Gastrocnemius medialis (tissue), 4 donors: ENCODE data around the gene SLC25A25. TPM values are rescaled to one million over a fixed set of nuclear protein-coding genes. Genes with fewer than 3 reads are reported as not detected.

Source experiments
- ATAC-seq, 2 donors: fragments of 150-250 bp; one replicate each; pipeline ENCODE4 v1.9.1; 2016
- DNase-seq, 2 donors: peaks; one replicate each; pipeline ENCODE4 v3.0.0-alpha.2; 2019
- H3K27ac ChIP-seq, 4 donors: fragments of 200-600 bp; sonication (generic); 1 replicate in 1 of 4; 2 replicates in 3 of 4; pipeline ENCODE4 v1.5.1; 2016 to 2018; ENCODE audit warnings: mild to moderate bottlenecking in 2 of 4, moderate library complexity in 1 of 4
- H3K27me3 ChIP-seq, 3 donors: fragments of 200-600 bp; sonication (generic) in 2 of 3; 1 replicate in 1 of 3; 2 replicates in 2 of 3; pipeline versions ENCODE4 v1.5.1 to v1.6.0; 2016 to 2019; ENCODE audit warnings: mild to moderate bottlenecking in 1 of 3, moderate library complexity in 1 of 3
- H3K36me3 ChIP-seq, 2 donors: fragments of 200-600 bp; sonication (generic) in 1 of 2; one replicate each; pipeline ENCODE4 v1.5.1; 2017 to 2018
- H3K4me1 ChIP-seq, 2 donors: fragments of 200-600 bp; sonication (generic) in 1 of 2; one replicate each; pipeline ENCODE4 v1.5.1; 2016 to 2017; ENCODE audit warnings: mild to moderate bottlenecking in 2 of 2
- H3K4me3 ChIP-seq, 4 donors: fragments of 200-600 bp; sonication (generic) in 3 of 4; 1 replicate in 1 of 4; 2 replicates in 3 of 4; pipeline ENCODE4 v1.5.1; 2016 to 2019; ENCODE audit warnings: mild to moderate bottlenecking in 2 of 4
- H3K9me3 ChIP-seq, 3 donors: fragments of 200-600 bp; sonication (generic) in 2 of 3; 1 replicate in 1 of 3; 2 replicates in 2 of 3; pipeline ENCODE4 v1.5.1; 2016 to 2019
- POLR2A ChIP-seq, 2 donors: fragments of 450-650 bp; IDR thresholded peaks; one replicate each; pipeline ENCODE4 v1.6.1; 2017; ENCODE audit warnings: antibody characterized with exemption in 2 of 2, mild to moderate bottlenecking in 2 of 2, moderate library complexity in 2 of 2
- in situ Hi-C, 4 donors: fragments of 200-750 bp; cut with MboI; loops; one replicate each; pipeline versions ENCODE4 v1.15.0 to v1.8.0; 2017; ENCODE audit warnings: low sequenced_read_pairs in 4 of 4
- intact Hi-C: fragments of 100-400 bp; cut with DNase I; formaldehyde crosslinking; loops from one replicate; pipeline ENCODE4 v1.15.1; 2023; ENCODE audit warnings: low total_unique reads
- total RNA-seq, 4 donors: library from RNA; depleted of rRNA; stranded (reverse); fragments of >200 nt; gene quantifications; one replicate each; pipeline versions ENCODE4 v1.1.0 to v1.2.3, GENCODE V29; 2016
- TF ChIP-seq, protein P1 (sequence below), 5 experiments: fragments of 450-650 bp in 3 of 5; fragments of 200-600 bp in 2 of 5; sonication (generic) in 2 of 5; IDR thresholded peaks in 4 of 5; conservative IDR thresholded peaks in 1 of 5; 1 replicate in 4 of 5; 2 replicates in 1 of 5; pipeline ENCODE4 v1.5.1; 2016 to 2019; ENCODE audit warnings: antibody characterized with exemption in 5 of 5, mild to moderate bottlenecking in 3 of 5, moderate library complexity in 3 of 5

The SLC25A25 gene
- total RNA-seq, 4 donors from 2014 or later = 26.9 to 98.7 (median 46.0) TPM

DNA sequence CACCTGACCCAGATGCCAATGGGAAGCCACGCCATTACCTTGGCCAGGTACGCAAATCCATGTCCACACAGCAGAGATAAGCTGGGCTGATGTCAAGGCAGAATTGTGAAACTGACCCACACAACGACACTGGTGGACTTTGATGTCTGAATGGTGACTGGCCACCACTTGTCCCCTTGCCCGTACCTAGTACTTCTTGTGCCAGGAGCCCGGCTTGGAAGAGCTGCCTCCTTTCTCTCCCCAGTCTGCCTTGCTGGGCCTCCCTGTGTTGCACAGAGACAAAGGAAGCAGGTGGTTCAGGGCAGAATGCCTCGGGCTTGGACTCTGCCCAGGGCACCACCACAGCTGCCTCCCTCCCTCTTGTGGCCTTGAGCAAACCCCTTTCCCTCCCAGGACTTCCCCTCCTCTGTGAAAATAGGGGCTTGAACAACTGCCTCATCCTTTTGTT, 36.2 kb downstream of the SLC25A25 start:
- Histone ChIP-seq H3K4me3 (peak overlapping the region in 3 of 4 donors; percentile 25 to 38 (median 30)), H3K4me1 (peaks cover 87 to 95% of the 10 kb centered on the region in 2 donors), H3K27ac (peak overlapping the region; percentile 91 to 99 (median 98)), H3K9me3 (no peaks in the 10 kb centered on the region), H3K27me3 (no peaks in the 10 kb centered on the region), H3K36me3 (peaks cover 0 to 40% of the 10 kb centered on the region in 2 donors)
- peak; percentile 10 to 12 for ATAC-seq
- DNase-seq = peak; percentile 74 to 94
- TF ChIP-seq, protein P1, sequence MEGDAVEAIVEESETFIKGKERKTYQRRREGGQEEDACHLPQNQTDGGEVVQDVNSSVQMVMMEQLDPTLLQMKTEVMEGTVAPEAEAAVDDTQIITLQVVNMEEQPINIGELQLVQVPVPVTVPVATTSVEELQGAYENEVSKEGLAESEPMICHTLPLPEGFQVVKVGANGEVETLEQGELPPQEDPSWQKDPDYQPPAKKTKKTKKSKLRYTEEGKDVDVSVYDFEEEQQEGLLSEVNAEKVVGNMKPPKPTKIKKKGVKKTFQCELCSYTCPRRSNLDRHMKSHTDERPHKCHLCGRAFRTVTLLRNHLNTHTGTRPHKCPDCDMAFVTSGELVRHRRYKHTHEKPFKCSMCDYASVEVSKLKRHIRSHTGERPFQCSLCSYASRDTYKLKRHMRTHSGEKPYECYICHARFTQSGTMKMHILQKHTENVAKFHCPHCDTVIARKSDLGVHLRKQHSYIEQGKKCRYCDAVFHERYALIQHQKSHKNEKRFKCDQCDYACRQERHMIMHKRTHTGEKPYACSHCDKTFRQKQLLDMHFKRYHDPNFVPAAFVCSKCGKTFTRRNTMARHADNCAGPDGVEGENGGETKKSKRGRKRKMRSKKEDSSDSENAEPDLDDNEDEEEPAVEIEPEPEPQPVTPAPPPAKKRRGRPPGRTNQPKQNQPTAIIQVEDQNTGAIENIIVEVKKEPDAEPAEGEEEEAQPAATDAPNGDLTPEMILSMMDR (IDR thresholded peaks at IDR 0.05 in 4 of 5, conservative IDR thresholded peaks at IDR 0.05 in 1 of 5) = peak in 1 of 5 experiments; percentile 27
- TF ChIP-seq POLR2A (IDR thresholded peaks at IDR 0.05) = no peak
- intact Hi-C loops (loop anchor here (5.0 kb wide), 1 partner anchor 147 kb away; no protein-coding TSS in a partner anchor), in situ Hi-C loops (loop anchor here in 3 of 4 donors (10.0 to 25.0 kb wide), 2 partner anchors 142 to 149 kb away; no protein-coding TSS in a partner anchor)

DNA sequence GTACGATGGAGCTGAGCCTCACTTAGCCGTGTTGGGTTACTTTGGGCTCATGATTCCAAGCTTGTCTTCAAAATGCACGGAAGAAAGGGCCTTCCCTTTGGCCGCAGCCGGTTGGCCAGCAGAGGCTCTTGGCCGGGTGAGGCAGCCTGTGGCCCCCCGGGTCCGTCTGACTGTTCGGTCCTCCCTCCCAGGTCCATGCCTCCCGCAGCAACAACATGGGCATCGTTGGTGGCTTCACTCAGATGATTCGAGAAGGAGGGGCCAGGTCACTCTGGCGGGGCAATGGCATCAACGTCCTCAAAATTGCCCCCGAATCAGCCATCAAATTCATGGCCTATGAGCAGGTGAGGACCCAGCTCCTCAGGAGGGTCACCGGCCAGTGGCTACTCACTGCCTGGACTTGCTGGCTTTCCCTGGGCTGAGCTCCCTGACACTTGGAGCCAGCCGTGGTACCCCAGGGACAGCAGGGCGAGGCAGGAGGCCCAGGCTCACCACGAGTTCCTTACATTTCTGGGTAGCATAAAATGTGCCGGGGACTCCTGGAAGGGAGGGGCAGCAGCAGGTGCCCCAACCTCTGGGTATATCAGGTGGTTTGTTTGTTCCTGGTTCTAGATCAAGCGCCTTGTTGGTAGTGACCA, 37.6 kb downstream of the SLC25A25 start:
- H3K36me3 ChIP-seq = peaks cover 0 to 40% of the 10 kb centered on the region in 2 donors
- DNase-seq (peak in 1 of 2 donors; percentile 25), ATAC-seq (no peak)
- H3K27me3 ChIP-seq = no peaks in the 10 kb centered on the region
- no peaks in the 10 kb centered on the region for H3K9me3 ChIP-seq
- peak overlapping the region; percentile 91 to 99 (median 98) for H3K27ac ChIP-seq
- H3K4me1 ChIP-seq = peaks cover 90 to 92% of the 10 kb centered on the region in 2 donors
- H3K4me3 ChIP-seq = no peak overlapping the region
- in situ Hi-C loops (loop anchor here in 3 of 4 donors (10.0 to 25.0 kb wide), 2 partner anchors 143 to 151 kb away; no protein-coding TSS in a partner anchor), intact Hi-C loops (no loop called here)
- TF ChIP-seq, protein P1 (IDR thresholded peaks at IDR 0.05 in 4 of 5, conservative IDR thresholded peaks at IDR 0.05 in 1 of 5) = no peak
- no peak for TF ChIP-seq POLR2A (IDR thresholded peaks at IDR 0.05)

DNA sequence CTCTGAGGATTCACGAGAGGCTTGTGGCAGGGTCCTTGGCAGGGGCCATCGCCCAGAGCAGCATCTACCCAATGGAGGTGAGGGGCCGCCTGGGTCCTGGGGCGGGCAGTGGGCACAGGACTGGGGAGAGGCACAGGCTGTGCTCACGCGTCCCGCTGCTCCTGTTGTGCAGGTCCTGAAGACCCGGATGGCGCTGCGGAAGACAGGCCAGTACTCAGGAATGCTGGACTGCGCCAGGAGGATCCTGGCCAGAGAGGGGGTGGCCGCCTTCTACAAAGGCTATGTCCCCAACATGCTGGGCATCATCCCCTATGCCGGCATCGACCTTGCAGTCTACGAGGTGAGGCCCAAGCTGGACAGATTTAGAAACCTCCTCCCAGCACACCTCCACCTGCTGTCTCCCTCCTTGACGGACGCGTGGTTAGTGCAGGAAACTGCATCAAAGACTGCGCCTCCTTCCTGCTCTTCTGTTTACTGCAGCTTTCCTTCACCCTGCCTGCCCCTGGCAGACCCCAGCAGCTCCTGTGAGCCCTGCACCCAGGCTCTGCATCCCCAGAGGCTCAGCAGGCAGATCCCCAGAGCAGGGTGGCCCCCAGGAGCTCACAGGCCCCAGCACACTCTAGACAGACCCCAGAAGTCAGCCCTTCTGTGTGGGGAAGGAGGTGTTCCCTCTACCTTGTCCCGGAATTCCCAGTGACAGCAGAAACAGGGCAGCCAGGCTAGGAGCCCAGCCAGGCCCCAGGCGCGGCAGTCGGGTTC, 38.3 kb downstream of the SLC25A25 start:
- Histone ChIP-seq H3K27me3 (no peaks in the 10 kb centered on the region), H3K27ac (peak overlapping the region; percentile 91 to 99 (median 98)), H3K4me1 (peaks cover 83 to 92% of the 10 kb centered on the region in 2 donors), H3K4me3 (no peak overlapping the region), H3K9me3 (no peaks in the 10 kb centered on the region), H3K36me3 (peaks cover 0 to 40% of the 10 kb centered on the region in 2 donors)
- intact Hi-C loops (no loop called here), in situ Hi-C loops (loop anchor here in 3 of 4 donors (10.0 to 25.0 kb wide), 2 partner anchors 144 to 152 kb away; no protein-coding TSS in a partner anchor)
- peak in 1 of 2 donors; percentile 63 for DNase-seq
- ATAC-seq = no peak
- TF ChIP-seq, protein P1 (IDR thresholded peaks at IDR 0.05 in 4 of 5, conservative IDR thresholded peaks at IDR 0.05 in 1 of 5) = no peak
- no peak for TF ChIP-seq POLR2A (IDR thresholded peaks at IDR 0.05)

DNA sequence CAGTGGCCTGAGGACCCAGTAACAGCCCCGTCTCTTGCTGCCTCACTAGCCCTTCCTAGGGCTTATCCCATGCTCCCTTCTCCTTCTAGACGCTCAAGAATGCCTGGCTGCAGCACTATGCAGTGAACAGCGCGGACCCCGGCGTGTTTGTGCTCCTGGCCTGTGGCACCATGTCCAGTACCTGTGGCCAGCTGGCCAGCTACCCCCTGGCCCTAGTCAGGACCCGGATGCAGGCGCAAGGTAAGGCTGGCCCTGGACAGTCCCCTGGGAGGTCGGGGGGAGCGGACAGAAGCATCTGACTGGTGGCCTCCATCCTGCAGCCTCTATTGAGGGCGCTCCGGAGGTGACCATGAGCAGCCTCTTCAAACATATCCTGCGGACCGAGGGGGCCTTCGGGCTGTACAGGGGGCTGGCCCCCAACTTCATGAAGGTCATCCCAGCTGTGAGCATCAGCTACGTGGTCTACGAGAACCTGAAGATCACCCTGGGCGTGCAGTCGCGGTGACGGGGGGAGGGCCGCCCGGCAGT, 39.0 kb downstream of the SLC25A25 start:
- Histone ChIP-seq H3K27ac (peak overlapping the region; percentile 91 to 99 (median 98)), H3K4me3 (no peak overlapping the region), H3K9me3 (no peaks in the 10 kb centered on the region), H3K4me1 (peaks cover 79 to 92% of the 10 kb centered on the region in 2 donors), H3K36me3 (peaks cover 0 to 34% of the 10 kb centered on the region in 2 donors), H3K27me3 (no peaks in the 10 kb centered on the region)
- DNase-seq (no peak), ATAC-seq (no peak)
- intact Hi-C loops = no loop called here
- in situ Hi-C loops = loop anchor here in 3 of 4 donors (10.0 to 25.0 kb wide), 2 partner anchors 145 to 152 kb away; no protein-coding TSS in a partner anchor
- TF ChIP-seq POLR2A (IDR thresholded peaks at IDR 0.05) = no peak
